ENCODE data around the gene SCAMP4. TPM values are rescaled to one million over a fixed set of nuclear protein-coding genes. Genes with fewer than 3 reads are reported as not detected.

SCAMP4 gene
- total RNA-seq, 1 donor from 2014 or later = 322 TPM

DNA sequence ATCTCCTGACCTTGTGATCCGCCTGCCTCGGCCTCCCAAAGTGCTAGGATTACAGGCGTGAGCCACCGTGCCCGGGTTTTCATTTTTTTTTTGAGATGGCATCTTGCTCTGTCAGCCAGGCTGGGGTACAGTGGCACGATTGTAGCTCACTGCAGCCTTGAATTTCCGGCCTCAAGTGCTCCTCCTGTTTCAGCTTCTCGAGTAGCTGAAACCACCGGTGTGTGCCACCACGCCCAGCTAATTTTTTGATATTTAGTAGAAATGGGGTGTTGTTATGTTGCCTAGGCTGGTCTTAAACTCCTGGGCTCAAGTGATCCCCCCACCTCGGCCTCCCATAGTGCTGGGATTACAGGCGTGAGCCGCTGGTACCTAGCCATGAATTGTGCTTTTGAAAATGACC, 5.9 kb downstream of the SCAMP4 start:
- Histone ChIP-seq H3K27me3 (no peaks in the 10 kb centered on the region), H3K4me1 (peaks cover 0 to 5% of the 10 kb centered on the region in 2 donors), H3K27ac (no peak overlapping the region), H3K9me3 (no peaks in the 10 kb centered on the region), H3K4me3 (no peak overlapping the region), H3K36me3 (peaks cover 22 to 23% of the 10 kb centered on the region in 2 donors)
- no peak for DNase-seq (ENCODE audit: low spot score in 2 of 2)
- TF ChIP-seq, protein P1, sequence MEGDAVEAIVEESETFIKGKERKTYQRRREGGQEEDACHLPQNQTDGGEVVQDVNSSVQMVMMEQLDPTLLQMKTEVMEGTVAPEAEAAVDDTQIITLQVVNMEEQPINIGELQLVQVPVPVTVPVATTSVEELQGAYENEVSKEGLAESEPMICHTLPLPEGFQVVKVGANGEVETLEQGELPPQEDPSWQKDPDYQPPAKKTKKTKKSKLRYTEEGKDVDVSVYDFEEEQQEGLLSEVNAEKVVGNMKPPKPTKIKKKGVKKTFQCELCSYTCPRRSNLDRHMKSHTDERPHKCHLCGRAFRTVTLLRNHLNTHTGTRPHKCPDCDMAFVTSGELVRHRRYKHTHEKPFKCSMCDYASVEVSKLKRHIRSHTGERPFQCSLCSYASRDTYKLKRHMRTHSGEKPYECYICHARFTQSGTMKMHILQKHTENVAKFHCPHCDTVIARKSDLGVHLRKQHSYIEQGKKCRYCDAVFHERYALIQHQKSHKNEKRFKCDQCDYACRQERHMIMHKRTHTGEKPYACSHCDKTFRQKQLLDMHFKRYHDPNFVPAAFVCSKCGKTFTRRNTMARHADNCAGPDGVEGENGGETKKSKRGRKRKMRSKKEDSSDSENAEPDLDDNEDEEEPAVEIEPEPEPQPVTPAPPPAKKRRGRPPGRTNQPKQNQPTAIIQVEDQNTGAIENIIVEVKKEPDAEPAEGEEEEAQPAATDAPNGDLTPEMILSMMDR (IDR thresholded peaks at IDR 0.05) = no peak
- intact Hi-C loops (cut with DNase I) = no loop called here

DNA sequence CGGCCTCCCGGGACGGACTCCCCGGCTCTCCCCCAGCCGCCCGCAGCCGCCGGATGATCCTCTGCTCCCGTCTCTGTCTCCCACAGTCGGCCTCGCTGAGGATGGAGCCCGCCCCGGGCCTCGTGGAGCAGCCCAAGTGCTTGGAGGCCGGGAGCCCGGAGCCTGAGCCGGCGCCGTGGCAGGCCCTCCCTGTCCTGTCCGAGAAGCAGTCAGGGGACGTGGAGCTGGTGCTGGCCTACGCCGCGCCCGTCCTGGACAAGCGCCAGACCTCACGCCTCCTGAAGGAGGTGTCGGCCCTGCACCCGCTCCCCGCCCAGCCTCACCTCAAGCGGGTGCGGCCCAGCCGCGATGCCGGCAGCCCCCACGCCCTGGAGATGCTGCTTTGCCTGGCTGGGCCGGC, 6.8 kb downstream of the SCAMP4 start:
- DNase-seq (ENCODE audit: low spot score in 2 of 2) = no peak
- no peaks in the 10 kb centered on the region for H3K27me3 ChIP-seq
- peaks cover 22 to 23% of the 10 kb centered on the region in 2 donors for H3K36me3 ChIP-seq
- no peak overlapping the region for H3K4me3 ChIP-seq
- no peaks in the 10 kb centered on the region for H3K4me1 ChIP-seq
- H3K27ac ChIP-seq = no peak overlapping the region
- intact Hi-C loops (cut with DNase I) = no loop called here
- H3K9me3 ChIP-seq = no peaks in the 10 kb centered on the region
- TF ChIP-seq, protein P1 (IDR thresholded peaks at IDR 0.05) = no peak

DNA sequence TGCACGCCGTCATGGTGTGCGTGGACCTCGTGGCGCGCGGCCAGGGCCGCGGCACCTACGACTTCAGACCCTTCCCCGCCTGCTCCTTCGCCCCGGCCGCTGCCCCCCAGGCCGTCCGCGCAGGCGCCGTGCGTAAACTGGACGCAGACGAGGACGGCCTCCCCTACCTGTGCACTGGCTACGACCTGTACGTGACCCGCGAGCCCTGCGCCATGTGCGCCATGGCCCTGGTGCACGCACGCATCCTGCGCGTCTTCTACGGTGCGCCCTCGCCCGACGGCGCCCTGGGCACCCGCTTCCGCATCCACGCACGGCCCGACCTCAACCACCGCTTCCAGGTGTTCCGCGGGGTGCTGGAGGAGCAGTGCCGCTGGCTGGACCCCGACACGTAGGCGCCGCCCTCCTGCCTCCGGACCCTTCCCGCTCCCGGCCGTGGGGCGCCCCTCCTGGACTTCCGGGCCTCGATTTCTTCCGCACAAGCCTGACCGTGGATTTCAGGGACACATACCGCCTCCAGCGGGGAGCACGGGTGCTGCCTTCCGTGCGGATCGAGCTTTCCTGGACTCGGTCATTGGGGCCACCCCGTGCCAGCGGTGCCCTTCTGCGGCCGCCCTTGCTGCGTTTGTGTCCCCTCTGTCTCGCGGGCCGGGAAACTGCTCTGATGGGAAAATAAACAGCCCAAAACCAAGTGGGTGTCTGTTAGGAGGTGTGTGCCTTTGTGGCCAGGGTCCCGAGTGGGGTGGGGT, 7.7 kb downstream of the SCAMP4 start:
- TF ChIP-seq, protein P1 (IDR thresholded peaks at IDR 0.05) = no peak
- Histone ChIP-seq H3K4me1 (no peaks in the 10 kb centered on the region), H3K36me3 (peaks cover 27 to 29% of the 10 kb centered on the region in 2 donors), H3K27me3 (no peaks in the 10 kb centered on the region), H3K9me3 (no peaks in the 10 kb centered on the region), H3K4me3 (no peak overlapping the region), H3K27ac (no peak overlapping the region)
- no peak for DNase-seq (ENCODE audit: low spot score in 2 of 2)
- intact Hi-C loops (cut with DNase I) = no loop called here

DNA sequence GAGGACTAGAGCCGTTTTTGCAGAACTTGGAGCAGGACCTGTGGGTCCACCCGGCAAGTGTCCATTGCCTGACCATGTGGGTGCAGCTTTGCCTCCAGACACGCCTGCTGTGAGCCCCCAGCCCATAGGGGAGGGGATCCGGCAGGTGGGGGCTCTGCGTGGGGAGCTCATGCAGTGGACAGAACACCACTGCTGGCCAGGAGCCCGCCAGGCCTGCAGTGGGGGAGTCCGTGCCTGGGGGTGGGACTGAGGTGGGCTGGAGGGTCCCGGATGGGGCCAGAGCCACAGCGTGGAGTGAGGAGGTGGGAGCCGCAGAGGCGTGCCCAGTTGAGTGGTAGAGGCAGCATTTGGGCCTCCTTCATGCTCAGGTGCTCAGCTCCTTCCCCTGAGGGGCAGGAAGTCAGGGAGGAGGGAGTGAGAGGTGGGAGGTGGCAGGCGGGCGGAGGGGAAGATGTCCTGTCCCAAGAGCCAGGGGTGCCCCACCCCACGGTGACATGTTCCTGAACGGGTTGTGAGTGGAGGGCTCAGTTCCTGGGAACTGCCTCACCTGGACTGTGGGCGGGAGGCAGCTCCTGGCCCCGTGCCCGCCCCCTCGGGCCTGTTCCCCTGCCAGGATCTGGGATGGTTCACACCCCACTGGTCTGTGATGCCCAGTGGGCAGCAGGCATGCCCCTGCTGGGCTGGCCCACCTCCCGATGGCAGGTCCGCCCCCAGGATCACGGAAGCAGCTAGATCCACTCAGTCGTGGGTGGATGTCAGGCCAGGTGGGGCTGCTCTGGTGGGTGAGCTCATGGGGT, 8.8 kb downstream of the SCAMP4 start:
- Histone ChIP-seq H3K9me3 (no peaks in the 10 kb centered on the region), H3K27ac (no peak overlapping the region), H3K36me3 (peaks cover 36 to 39% of the 10 kb centered on the region in 2 donors), H3K27me3 (no peaks in the 10 kb centered on the region), H3K4me1 (no peaks in the 10 kb centered on the region), H3K4me3 (no peak overlapping the region)
- DNase-seq (ENCODE audit: low spot score in 2 of 2) = no peak
- TF ChIP-seq, protein P1 (IDR thresholded peaks at IDR 0.05) = no peak
- intact Hi-C loops (cut with DNase I) = no loop called here

DNA sequence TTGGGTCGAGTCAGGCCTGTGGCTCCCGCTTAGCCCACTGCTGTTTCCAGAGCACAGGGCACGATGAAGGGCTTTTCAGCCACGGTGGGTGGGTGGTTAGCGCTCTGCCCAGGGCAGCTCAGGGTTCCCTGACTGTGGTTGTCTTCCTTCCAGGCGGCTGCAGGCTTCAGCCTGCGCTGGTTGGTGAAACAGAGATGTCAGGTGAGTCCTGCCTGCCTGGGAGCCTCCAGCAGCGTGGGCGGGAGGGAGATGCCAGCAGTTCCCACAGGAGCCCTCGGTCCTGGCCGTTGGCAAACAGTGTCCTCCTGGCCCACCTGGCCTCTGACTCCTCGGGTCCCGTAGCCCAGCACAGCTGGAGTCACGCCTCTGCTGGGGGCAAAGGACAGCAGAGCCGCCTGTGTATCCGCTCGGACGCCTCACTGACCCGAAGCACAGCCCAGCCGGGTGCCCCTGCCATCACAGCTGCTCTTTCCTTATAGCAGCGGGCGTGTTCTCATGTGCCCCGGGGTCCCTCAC, 9.7 kb downstream of the SCAMP4 start:
- Histone ChIP-seq H3K27ac (no peak overlapping the region), H3K4me1 (no peaks in the 10 kb centered on the region), H3K27me3 (no peaks in the 10 kb centered on the region), H3K9me3 (no peaks in the 10 kb centered on the region), H3K36me3 (peaks cover 41 to 46% of the 10 kb centered on the region in 2 donors), H3K4me3 (no peak overlapping the region)
- no peak for DNase-seq (ENCODE audit: low spot score in 2 of 2)
- intact Hi-C loops (cut with DNase I) = no loop called here
- TF ChIP-seq, protein P1 (IDR thresholded peaks at IDR 0.05) = no peak
